LHCN-M2 (cell line): Measurements from ENCODE around the gene MEX3D. TPM values are rescaled to one million over a fixed set of nuclear protein-coding genes. Genes with fewer than 3 reads are reported as not detected.
"Not testable (repeated sequence)": the region's sequence is repeated elsewhere in the genome, so short reads cannot be mapped to it uniquely, and the experiment has no call there.

Experiments
- DNase-seq: peaks from one replicate; pipeline ENCODE4 v3.0.0-alpha.2; 2012; ENCODE audit warnings: low read depth
- total RNA-seq: library from RNA; depleted of rRNA; stranded (reverse); fragments of >200 nt; gene quantifications from 2 replicates; pipeline ENCODE4 v1.2.3, GENCODE V29; 2014

The MEX3D gene
- total RNA-seq, 1 experiment from 2014 or later: 67.7 TPM

GRCh38 chr19:1538978-1539377, 29.1 kb downstream of the MEX3D start:
- no peak for DNase-seq

DNA sequence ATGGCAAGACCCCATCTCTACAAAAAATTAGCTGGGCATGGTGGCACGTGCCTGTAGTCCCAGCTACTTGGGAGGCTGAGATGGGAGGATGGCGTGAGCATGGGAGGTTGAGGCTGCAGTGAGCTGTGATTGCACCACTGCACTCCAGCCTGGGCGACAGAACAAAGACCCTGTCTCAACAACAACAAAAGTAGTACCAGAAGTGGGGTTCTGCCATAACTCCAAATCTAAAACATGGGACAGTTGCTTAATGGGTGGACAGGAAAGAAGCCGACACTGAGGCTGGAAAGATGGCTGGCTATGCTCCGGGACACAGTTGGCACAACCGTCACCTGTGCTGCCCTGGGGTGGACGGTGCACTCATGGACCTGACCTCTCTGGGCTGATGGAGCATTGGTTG, 32.4 kb downstream of the MEX3D start:
- DNase-seq: not testable (repeated sequence)

- no peak for DNase-seq
Observed at GRCh38 chr19:1534972-1535371, 33.2 kb downstream of the MEX3D start.

- no peak for DNase-seq
Observed at GRCh38 chr19:1533510-1534150, 34.5 kb downstream of the MEX3D start.

DNA sequence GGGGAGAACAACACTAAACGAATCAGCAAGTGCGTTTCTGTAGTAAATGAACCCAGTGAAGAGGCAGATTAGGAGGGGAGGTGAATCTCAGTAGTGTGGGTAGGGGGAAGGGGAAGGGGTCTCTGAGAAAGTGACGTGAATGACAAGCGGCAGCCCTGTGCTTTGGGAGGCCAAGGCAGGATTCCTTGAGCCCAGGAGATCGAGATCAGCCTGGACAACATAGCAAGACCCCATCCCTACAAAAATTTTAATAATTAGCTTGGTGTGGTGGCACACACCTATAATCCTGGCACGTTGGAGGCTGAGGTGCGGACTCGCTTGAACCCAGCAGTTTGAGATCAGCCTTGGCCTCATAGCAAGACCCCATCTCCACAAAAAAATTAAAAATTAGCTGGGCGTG, 36.1 kb downstream of the MEX3D start:
- DNase-seq: no peak

DNA sequence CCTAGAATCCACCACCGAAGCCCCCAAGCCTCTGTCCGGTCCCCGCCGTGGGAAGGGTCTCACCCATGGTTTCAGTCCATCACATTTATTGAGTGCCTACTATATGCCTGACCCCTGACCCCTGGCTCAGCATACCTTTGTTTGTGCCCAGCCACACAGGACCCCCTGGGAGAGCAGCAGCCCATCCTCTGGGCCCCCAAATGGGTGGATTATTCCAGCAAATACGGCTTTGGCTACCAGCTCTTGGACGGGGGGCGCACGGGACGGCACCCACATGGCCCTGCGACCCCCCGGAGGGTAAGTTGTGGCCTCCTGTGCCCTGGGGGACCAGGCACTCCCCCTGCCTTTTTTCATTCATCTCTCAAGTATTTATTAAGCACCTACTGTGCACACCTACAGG, 36.5 kb downstream of the MEX3D start:
- DNase-seq: no peak

DNA sequence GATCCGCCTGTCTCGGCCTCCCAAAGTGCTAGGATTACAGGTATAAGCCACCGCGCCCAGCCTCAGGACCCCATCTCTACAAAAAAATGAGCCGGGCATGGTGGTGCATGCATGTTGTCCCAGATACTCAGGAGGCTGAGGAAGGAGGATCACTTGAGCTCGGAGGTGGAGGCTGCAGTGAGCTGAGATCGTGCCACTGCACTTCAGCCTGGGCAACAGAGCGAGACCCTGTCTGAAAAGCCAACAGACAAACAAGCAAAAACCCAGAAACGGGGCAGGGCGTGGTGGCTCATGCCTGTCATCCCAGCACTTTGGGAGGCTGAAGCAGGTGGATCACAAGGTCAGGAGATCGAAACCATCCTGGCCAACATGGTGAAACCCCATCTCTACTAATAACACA, 37.3 kb downstream of the MEX3D start:
- DNase-seq: not testable (repeated sequence)

GRCh38 chr19:1529430-1529816, 38.7 kb downstream of the MEX3D start:
- DNase-seq: no peak

GRCh38 chr19:1528596-1529429, 39.3 kb downstream of the MEX3D start:
- DNase-seq: no peak

DNA sequence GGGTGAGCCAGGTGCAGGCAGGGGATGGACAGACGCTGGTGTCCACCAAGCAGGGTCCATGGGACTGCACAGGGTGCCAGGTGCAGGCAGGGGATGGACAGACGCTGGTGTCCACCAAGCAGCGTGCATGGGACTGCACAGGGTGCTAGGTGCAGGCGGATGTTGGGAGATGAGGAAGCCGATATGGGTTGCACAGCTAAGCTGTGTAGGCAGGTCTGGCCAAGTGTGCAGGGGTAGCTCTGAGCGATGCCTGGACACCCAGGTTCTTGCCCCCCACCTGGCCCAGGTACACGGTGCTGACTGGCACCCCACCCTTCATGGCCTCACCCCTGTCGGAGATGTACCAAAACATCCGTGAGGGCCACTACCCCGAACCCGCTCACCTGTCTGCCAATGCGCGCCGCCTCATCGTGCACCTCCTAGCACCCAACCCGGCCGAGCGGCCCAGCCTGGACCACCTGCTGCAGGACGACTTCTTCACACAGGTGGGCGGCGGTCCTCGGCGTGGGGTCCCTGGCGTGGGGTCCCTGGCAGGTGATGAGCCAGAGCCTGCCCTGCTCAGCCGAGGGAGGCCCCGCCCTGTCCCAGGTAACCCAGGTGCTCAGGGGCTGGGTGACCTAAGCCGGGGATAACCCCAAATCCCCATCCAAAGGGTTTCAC, 40.3 kb downstream of the MEX3D start:
- no peak for DNase-seq

- no peak for DNase-seq
Observed at GRCh38 chr19:1526979-1527649, 41.0 kb downstream of the MEX3D start.

- DNase-seq: no peak
Observed at GRCh38 chr19:1526066-1526778, 41.9 kb downstream of the MEX3D start.

GRCh38 chr19:1525343-1525742, 42.8 kb downstream of the MEX3D start:
- no peak for DNase-seq

DNA sequence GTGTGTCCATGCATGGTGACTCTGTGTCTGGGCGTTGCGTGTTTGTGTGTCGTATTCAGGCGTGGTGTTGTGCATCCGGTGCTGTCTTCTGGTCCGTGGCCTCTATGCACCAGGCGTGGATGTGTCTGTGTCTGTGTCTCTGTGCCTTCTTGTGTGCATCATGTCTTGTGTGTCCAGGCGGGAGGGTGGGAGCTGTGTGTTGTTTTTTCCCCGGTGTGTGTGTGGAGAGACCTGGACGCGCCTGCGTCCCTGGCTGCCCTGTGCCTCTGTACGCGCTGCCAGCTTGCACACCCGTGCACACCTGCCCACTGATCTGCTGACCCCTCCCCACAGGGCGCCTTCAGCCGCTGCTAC, 43.2 kb downstream of the MEX3D start:
- DNase-seq: no peak

- no peak for DNase-seq
Observed at GRCh38 chr19:1524287-1524971, 43.7 kb downstream of the MEX3D start.

GRCh38 chr19:1523412-1524286, 44.5 kb downstream of the MEX3D start, which contains the start of gene PLK5:
TSS of gene PLK5 (plus strand) at chr19:1524077. CDS start at chr19:1526997, 2,920 bp downstream.
- DNase-seq: no peak

DNA sequence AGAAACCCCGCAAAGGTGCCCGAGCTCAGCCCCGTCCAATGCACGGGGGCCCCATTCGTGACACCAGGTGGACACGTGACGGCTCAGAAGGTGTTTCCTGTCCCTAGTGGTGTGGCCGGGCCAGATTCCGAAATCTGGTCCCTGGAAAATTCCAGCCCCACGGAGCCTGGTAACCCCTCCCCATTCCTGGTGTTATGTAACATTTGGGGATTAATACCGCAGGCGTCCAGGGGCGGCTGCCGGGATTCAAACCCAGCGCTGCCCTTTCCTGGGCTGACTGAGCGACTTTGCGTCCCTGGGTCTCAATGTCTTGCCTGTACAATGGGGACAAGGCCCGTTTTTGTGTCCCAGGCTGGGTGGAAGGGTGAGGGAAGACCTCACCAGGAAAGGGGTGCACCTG, 45.3 kb downstream of the MEX3D start:
- no peak for DNase-seq

DNA sequence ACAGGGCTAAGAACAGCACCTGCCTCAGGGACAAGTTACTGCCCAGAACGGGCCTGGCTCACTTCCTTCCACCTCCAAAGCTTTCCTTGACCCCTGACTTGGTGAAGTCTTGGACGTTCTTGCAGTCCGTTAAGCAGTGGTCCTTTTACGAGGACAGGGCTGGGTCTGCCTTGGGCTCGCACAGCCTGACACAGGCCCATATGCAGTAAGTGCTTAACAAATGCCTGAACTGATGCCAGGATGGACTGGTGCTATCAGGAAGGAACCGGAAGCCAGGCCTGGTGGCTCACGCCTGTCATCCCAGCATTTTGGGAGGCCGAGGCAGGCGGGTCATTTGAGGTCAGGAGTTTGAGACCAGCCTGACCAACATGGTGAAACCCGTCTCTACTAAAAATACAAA, 46.1 kb downstream of the MEX3D start:
- DNase-seq: no peak

GRCh38 chr19:1521636-1522035, 46.5 kb downstream of the MEX3D start:
- DNase-seq: no peak
